Neural progenitor cell (in vitro differentiated cells): Measurements from ENCODE around the gene RNGTT. TPM values are rescaled to one million over a fixed set of nuclear protein-coding genes. Genes with fewer than 3 reads are reported as not detected.

ENCODE experiments used
- DNase-seq: peaks from one replicate; pipeline ENCODE4 v3.0.0-alpha.2; 2016; ENCODE audit warnings: low spot score
- H2AFZ ChIP-seq: fragments of 200-600 bp; sonication (generic); replicated peaks from 2 replicates; pipeline ENCODE4 v1.6.1; 2016; ENCODE audit warnings: antibody characterized with exemption
- H3F3A ChIP-seq: fragments of 200-600 bp; sonication (generic); 2 replicates; pipeline ENCODE4 v1.6.1; 2016; ENCODE audit warnings: antibody characterized with exemption, low read depth
- H3K27ac ChIP-seq: fragments of 200-600 bp; sonication (generic); 2 replicates; pipeline ENCODE4 v1.5.1; 2016; ENCODE audit warnings: mild to moderate bottlenecking
- H3K27me3 ChIP-seq: fragments of 200-600 bp; sonication (generic); 2 replicates; pipeline ENCODE4 v1.6.1; 2016; ENCODE audit warnings: mild to moderate bottlenecking, moderate library complexity
- H3K36me3 ChIP-seq: fragments of 200-600 bp; sonication (generic); 2 replicates; pipeline ENCODE4 v1.5.1; 2016
- H3K4me1 ChIP-seq: fragments of 200-600 bp; sonication (generic); 2 replicates; pipeline ENCODE4 v1.6.1; 2016; ENCODE audit warnings: mixed run types
- H3K4me2 ChIP-seq: fragments of 200-600 bp; sonication (generic); 2 replicates; pipeline ENCODE4 v1.6.1; 2016
- H3K4me3 ChIP-seq: fragments of 200-600 bp; sonication (generic); 2 replicates; pipeline ENCODE4 v1.5.1; 2016
- H3K79me2 ChIP-seq: fragments of 200-600 bp; sonication (generic); 2 replicates; pipeline ENCODE4 v1.6.1; 2016; ENCODE audit warnings: low read depth
- H3K9ac ChIP-seq: fragments of 200-600 bp; sonication (generic); 2 replicates; pipeline ENCODE4 v1.6.1; 2016
- H3K9me3 ChIP-seq: fragments of 200-600 bp; sonication (generic); 2 replicates; pipeline ENCODE4 v1.5.1; 2016; ENCODE audit warnings: low read depth
- H4K20me1 ChIP-seq: fragments of 200-600 bp; sonication (generic); 2 replicates; pipeline ENCODE4 v1.6.1; 2016; ENCODE audit warnings: low read depth
- H3K27ac Mint-ChIP-seq: 3 replicates; pipeline ENCODE4 v1.8.0; 2021; ENCODE audit warnings: mixed read lengths
- H3K27me3 Mint-ChIP-seq: 2 replicates; pipeline ENCODE4 v1.8.0; 2022; ENCODE audit warnings: low read depth, mild to moderate bottlenecking, inconsistent platforms, moderate library complexity, mixed read lengths; ENCODE audit not compliant: insufficient read depth
- H3K36me3 Mint-ChIP-seq: 3 replicates; pipeline ENCODE4 v1.8.0; 2021; ENCODE audit warnings: mixed read lengths
- H3K4me1 Mint-ChIP-seq: 3 replicates; pipeline ENCODE4 v1.8.0; 2021; ENCODE audit warnings: mixed read lengths
- H3K4me3 Mint-ChIP-seq: 3 replicates; pipeline ENCODE4 v1.8.0; 2021; ENCODE audit warnings: mild to moderate bottlenecking, moderate library complexity, mixed read lengths
- H3K9me3 Mint-ChIP-seq: 3 replicates; pipeline ENCODE4 v1.8.0; 2020; ENCODE audit warnings: mixed read lengths
- CTCF ChIP-seq: fragments of 200-600 bp; sonication (generic); IDR thresholded peaks from 2 replicates; pipeline ENCODE4 v1.5.1; 2017; ENCODE audit warnings: antibody characterized with exemption, mild to moderate bottlenecking
- EZH2 ChIP-seq: fragments of 200-600 bp; sonication (generic); IDR thresholded peaks from 2 replicates; pipeline ENCODE4 v1.6.1; 2017; ENCODE audit warnings: antibody characterized with exemption, mild to moderate bottlenecking, moderate library complexity
- EZH2phosphoT487 ChIP-seq: fragments of 200-600 bp; sonication (generic); IDR thresholded peaks from 2 replicates; pipeline ENCODE4 v1.6.1; 2017; ENCODE audit warnings: antibody characterized with exemption
- total RNA-seq: library from RNA; depleted of rRNA; stranded (reverse); fragments of >200 nt; gene quantifications from 2 replicates; pipeline ENCODE4 v1.2.3, GENCODE V29; 2015; ENCODE audit warnings: low replicate concordance

The RNGTT gene
- total RNA-seq, 1 donor from 2014 or later, result 71.7 TPM

DNA sequence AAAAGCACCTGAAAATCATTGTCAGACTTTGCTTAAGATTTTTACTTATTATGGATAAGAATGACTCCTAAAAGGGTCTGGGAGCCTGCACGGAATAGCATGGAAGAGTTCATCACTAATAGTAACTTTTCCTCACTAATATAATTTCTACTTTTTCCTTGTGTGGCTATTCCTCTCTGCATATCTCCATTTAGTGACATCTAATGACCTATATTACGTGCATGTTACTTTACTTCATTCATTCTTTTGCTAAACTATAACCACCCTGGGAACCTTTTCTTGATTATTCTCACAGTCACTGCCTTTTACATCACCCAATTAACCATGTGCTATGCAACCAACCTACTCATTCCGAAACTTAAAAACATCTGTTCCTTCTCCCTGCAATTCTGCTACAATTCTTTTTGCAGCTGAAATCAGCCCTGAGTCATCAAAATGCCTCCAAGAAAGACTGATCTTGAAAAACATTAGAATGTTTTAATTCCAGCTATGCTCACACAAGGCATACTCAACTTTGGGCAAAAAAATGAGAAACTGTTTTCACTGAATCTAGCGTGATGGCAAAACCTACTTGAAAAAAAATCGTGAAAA, 313.3 kb downstream of the RNGTT start:
- H3K9ac ChIP-seq, result no peak overlapping the region
- no peaks in the 10 kb centered on the region for H3K4me1 Mint-ChIP-seq
- H3K9me3 ChIP-seq, result no peaks in the 10 kb centered on the region
- no peaks in the 10 kb centered on the region for H3K4me1 ChIP-seq
- H3K4me3 Mint-ChIP-seq, result no peak overlapping the region
- H3K9me3 Mint-ChIP-seq, result no peaks in the 10 kb centered on the region
- no peak overlapping the region for H2AFZ ChIP-seq
- no peak for DNase-seq
- no peaks in the 10 kb centered on the region for H4K20me1 ChIP-seq
- no peak overlapping the region for H3K27ac Mint-ChIP-seq
- no peaks in the 10 kb centered on the region for H3K79me2 ChIP-seq
- peaks cover 2% of the 10 kb centered on the region for H3K27me3 Mint-ChIP-seq
- H3K27me3 ChIP-seq, result no peaks in the 10 kb centered on the region
- H3K36me3 Mint-ChIP-seq, result peaks cover 4% of the 10 kb centered on the region
- H3K36me3 ChIP-seq, result no peaks in the 10 kb centered on the region
- H3K27ac ChIP-seq, result no peak overlapping the region
- TF ChIP-seq EZH2, result no peak
- H3K4me2 ChIP-seq, result no peak overlapping the region
- H3K4me3 ChIP-seq, result no peak overlapping the region
- no peaks in the 10 kb centered on the region for H3F3A ChIP-seq

DNA sequence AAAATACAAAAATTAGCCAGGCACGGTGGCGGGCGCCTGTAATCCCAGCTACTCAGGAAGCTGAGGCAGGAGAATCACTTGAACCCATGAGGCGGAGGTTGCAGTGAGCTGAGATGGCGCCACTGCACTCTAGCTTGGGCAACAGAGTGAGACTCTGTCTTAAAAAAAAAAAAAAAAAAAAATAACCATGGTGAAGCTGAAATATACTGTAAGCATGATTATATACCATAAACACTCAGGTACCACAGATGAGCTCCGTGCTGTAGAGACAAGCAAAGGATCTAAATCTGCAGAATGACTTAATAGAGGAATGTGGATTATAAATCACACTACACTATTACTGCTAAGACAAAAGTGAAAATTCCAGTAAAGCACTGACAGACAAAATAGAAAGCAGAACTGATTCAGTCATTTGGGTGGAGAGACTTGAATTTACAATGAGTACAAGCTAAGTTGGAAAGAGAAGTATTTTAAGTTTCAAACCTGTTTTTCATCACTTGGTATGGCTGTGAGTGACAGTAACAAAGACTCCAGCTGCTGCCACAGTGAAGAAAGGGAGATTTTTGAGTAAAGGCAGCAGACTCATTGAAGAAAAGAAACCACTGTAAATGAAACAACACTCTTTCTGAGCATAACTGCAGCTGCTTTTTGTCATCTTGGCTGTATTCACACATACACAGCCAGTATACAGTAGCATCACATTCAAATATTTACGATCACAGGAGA, 322.1 kb downstream of the RNGTT start:
- Histone ChIP-seq H2AFZ (no peak overlapping the region), H4K20me1 (no peaks in the 10 kb centered on the region), H3F3A (no peaks in the 10 kb centered on the region), H3K36me3 (no peaks in the 10 kb centered on the region), H3K4me3 (no peak overlapping the region), H3K9me3 (no peaks in the 10 kb centered on the region), H3K27ac (no peak overlapping the region), H3K4me1 (peaks cover 24% of the 10 kb centered on the region), H3K79me2 (no peaks in the 10 kb centered on the region), H3K27me3 (no peaks in the 10 kb centered on the region), H3K9ac (no peak overlapping the region), H3K4me2 (no peak overlapping the region)
- Mint-ChIP-seq H3K9me3 (peaks cover 5% of the 10 kb centered on the region), H3K27me3 (no peaks in the 10 kb centered on the region), H3K4me1 (peaks cover 23% of the 10 kb centered on the region), H3K36me3 (no peaks in the 10 kb centered on the region), H3K27ac (no peak overlapping the region), H3K4me3 (no peak overlapping the region)
- no peak for TF ChIP-seq EZH2phosphoT487
- TF ChIP-seq EZH2, result no peak
- no peak for TF ChIP-seq CTCF
- no peak for DNase-seq

- no peaks in the 10 kb centered on the region for H3K9me3 Mint-ChIP-seq
- Histone ChIP-seq H3K4me3 (no peak overlapping the region), H3K9ac (no peak overlapping the region), H3K4me1 (peaks cover 24% of the 10 kb centered on the region), H3K9me3 (no peaks in the 10 kb centered on the region), H3K4me2 (no peak overlapping the region), H3K27ac (no peak overlapping the region), H4K20me1 (no peaks in the 10 kb centered on the region), H3F3A (no peaks in the 10 kb centered on the region), H3K36me3 (no peaks in the 10 kb centered on the region), H2AFZ (no peak overlapping the region), H3K79me2 (no peaks in the 10 kb centered on the region), H3K27me3 (no peaks in the 10 kb centered on the region)
- no peaks in the 10 kb centered on the region for H3K27me3 Mint-ChIP-seq
- no peaks in the 10 kb centered on the region for H3K36me3 Mint-ChIP-seq
- DNase-seq, result no peak
- H3K4me3 Mint-ChIP-seq, result no peak overlapping the region
- TF ChIP-seq EZH2 (no peak), CTCF (no peak), EZH2phosphoT487 (no peak)
- H3K27ac Mint-ChIP-seq, result peak overlapping the region; percentile 68
- peaks cover 23% of the 10 kb centered on the region for H3K4me1 Mint-ChIP-seq
These were observed 325.5 kb downstream of the RNGTT start for GRCh38 chr6:88637761-88638545.
